Measurements from ENCODE around the gene RAX2. TPM values are rescaled to one million over a fixed set of nuclear protein-coding genes. Genes with fewer than 3 reads are reported as not detected.

RAX2 gene
- total RNA-seq, 1 experiment from 2014 or later: not detected

DNA sequence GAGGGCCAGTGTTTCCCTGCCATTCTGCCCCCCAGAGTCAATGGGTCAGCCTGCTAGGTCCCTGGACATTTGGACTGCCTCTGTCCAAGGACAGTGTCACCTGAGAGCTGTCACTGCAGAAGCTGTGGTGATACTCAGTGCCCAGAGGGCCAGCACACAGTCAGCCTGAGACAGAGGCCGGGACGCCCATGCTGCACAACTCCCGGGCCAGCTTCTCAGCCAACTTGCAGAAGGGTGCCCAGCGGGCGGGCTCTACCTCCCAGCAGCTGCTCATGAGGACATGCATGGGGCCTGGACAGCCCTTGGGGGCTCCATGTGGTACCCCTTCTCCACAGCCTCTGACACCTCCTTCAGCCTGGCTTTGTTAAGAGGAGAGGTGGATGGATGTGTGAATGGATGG lies 3.8 kb upstream of the RAX2 start:
- Histone ChIP-seq H3K4me3 (replicated peaks in 1 of 2; ENCODE audit: low read depth in 1 of 2, low read length in 2 of 2) (no peak overlapping the region), H4K20me1 (ENCODE audit: insufficient read depth) (no peaks in the 10 kb centered on the region), H3K4me1 (ENCODE audit: control insufficient read depth in 1 of 2, insufficient read depth in 2 of 2, low read length in 2 of 2) (no peaks in the 10 kb centered on the region), H3K36me3 (ENCODE audit: control insufficient read depth in 1 of 2, insufficient read depth in 2 of 2, low read length in 2 of 2) (no peaks in the 10 kb centered on the region), H3K9me3 (ENCODE audit: control insufficient read depth in 1 of 2, insufficient read depth in 1 of 2, low read depth in 1 of 2, low read length in 2 of 2) (peaks cover 0 to 2% of the 10 kb centered on the region in 2 experiments; a peak in 2 of 4 replicates), H3K27me3 (ENCODE audit: insufficient read depth, low read length) (no peaks in the 10 kb centered on the region), H3K4me2 (ENCODE audit: low read length) (no peak overlapping the region), H2AFZ (ENCODE audit: low read depth, low read length, poor library complexity, severe bottlenecking) (no peak overlapping the region), H3K27ac (ENCODE audit: low read depth, low read length) (no peak overlapping the region), H3K9me2 (ENCODE audit: insufficient read depth) (no peaks in the 10 kb centered on the region), H3K79me2 (ENCODE audit: insufficient read depth, low read length) (no peaks in the 10 kb centered on the region), H3K9ac (ENCODE audit: low read length) (no peak overlapping the region)
- TF ChIP-seq FOSL1 (IDR thresholded peaks at IDR 0.05; ENCODE audit: low read depth) (no peak), CEBPB (IDR thresholded peaks at IDR 0.05; ENCODE audit: low read depth) (no peak), YY1 (IDR thresholded peaks at IDR 0.05; ENCODE audit: extremely low read depth, insufficient replicate concordance, low read depth, low read length) (no peak), POLR2AphosphoS5 (IDR thresholded peaks at IDR 0.05; ENCODE audit: low read depth, low read length) (no peak), SIN3A (IDR thresholded peaks at IDR 0.05; ENCODE audit: low read depth) (no peak), POLR2A (IDR thresholded peaks at IDR 0.05; ENCODE audit: borderline replicate concordance, extremely low read depth, insufficient read depth, insufficient read length) (no peak), ATF3 (IDR thresholded peaks at IDR 0.05) (no peak)
- ATAC-seq (no peak), DNase-seq (ENCODE audit: low read depth, low spot score) (no peak)
- no TSS peak for BruUV-seq (replicated peaks)
- intact Hi-C loops (cut with micrococcal nuclease): no loop called here
- ChIA-PET RAD21 (ENCODE audit: low non-redundant PET in 1 of 2, low total read pairs in 2 of 2, uncharacterized antibody in 2 of 2, unreplicated experiment in 2 of 2) (no interaction called here), CTCF (no interaction called here), POLR2A (no interaction called here)

GRCh38 chr19:3775374-3775711 lies 3.3 kb upstream of the RAX2 start:
- DNase-seq (ENCODE audit: low read depth, low spot score) (no peak), ATAC-seq (no peak)
- H3K27ac ChIP-seq (ENCODE audit: low read depth, low read length): no peak overlapping the region
- ChIA-PET POLR2A (interaction anchor here (1.2 kb wide), 1 partner anchor 12 kb away, joined by 5 read pairs; the partner anchor contains the start of gene MRPL54), CTCF (no interaction called here), RAD21 (ENCODE audit: low non-redundant PET in 1 of 2, low total read pairs in 2 of 2, uncharacterized antibody in 2 of 2, unreplicated experiment in 2 of 2) (no interaction called here)
- no peaks in the 10 kb centered on the region for H3K36me3 ChIP-seq (ENCODE audit: control insufficient read depth in 1 of 2, insufficient read depth in 2 of 2, low read length in 2 of 2)
- no peak overlapping the region for H2AFZ ChIP-seq (ENCODE audit: low read depth, low read length, poor library complexity, severe bottlenecking)
- no peak overlapping the region for H3K4me2 ChIP-seq (ENCODE audit: low read length)
- no peaks in the 10 kb centered on the region for H3K9me3 ChIP-seq (ENCODE audit: control insufficient read depth in 1 of 2, insufficient read depth in 1 of 2, low read depth in 1 of 2, low read length in 2 of 2)
- no peaks in the 10 kb centered on the region for H3K79me2 ChIP-seq (ENCODE audit: insufficient read depth, low read length)
- no peaks in the 10 kb centered on the region for H4K20me1 ChIP-seq (ENCODE audit: insufficient read depth)
- intact Hi-C loops (cut with micrococcal nuclease): no loop called here
- no peak overlapping the region for H3K4me3 ChIP-seq (replicated peaks in 1 of 2; ENCODE audit: low read depth in 1 of 2, low read length in 2 of 2)
- no peaks in the 10 kb centered on the region for H3K9me2 ChIP-seq (ENCODE audit: insufficient read depth)
- H3K27me3 ChIP-seq (ENCODE audit: insufficient read depth, low read length): no peaks in the 10 kb centered on the region
- no peak overlapping the region for H3K9ac ChIP-seq (ENCODE audit: low read length)
- no TSS peak for BruUV-seq (replicated peaks)
- H3K4me1 ChIP-seq (ENCODE audit: control insufficient read depth in 1 of 2, insufficient read depth in 2 of 2, low read length in 2 of 2): no peaks in the 10 kb centered on the region
- TF ChIP-seq JUND (IDR thresholded peaks at IDR 0.05): no peak
- TF ChIP-seq POLR2A (IDR thresholded peaks at IDR 0.05; ENCODE audit: borderline replicate concordance, extremely low read depth, insufficient read depth, insufficient read length): no peak
- TF ChIP-seq ZNF274 (IDR thresholded peaks at IDR 0.05; ENCODE audit: low read depth, low read length): no peak
- TF ChIP-seq EZH2 (IDR thresholded peaks at IDR 0.05): no peak
- TF ChIP-seq YY1 (IDR thresholded peaks at IDR 0.05; ENCODE audit: extremely low read depth, insufficient replicate concordance, low read depth, low read length): no peak
- no peak for TF ChIP-seq SIN3A (IDR thresholded peaks at IDR 0.05; ENCODE audit: low read depth)
- TF ChIP-seq CBX3 (IDR thresholded peaks at IDR 0.05; ENCODE audit: low read depth): no peak
- TF ChIP-seq FOSL1 (IDR thresholded peaks at IDR 0.05; ENCODE audit: low read depth): no peak
- TF ChIP-seq, protein P1, sequence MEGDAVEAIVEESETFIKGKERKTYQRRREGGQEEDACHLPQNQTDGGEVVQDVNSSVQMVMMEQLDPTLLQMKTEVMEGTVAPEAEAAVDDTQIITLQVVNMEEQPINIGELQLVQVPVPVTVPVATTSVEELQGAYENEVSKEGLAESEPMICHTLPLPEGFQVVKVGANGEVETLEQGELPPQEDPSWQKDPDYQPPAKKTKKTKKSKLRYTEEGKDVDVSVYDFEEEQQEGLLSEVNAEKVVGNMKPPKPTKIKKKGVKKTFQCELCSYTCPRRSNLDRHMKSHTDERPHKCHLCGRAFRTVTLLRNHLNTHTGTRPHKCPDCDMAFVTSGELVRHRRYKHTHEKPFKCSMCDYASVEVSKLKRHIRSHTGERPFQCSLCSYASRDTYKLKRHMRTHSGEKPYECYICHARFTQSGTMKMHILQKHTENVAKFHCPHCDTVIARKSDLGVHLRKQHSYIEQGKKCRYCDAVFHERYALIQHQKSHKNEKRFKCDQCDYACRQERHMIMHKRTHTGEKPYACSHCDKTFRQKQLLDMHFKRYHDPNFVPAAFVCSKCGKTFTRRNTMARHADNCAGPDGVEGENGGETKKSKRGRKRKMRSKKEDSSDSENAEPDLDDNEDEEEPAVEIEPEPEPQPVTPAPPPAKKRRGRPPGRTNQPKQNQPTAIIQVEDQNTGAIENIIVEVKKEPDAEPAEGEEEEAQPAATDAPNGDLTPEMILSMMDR (IDR thresholded peaks at IDR 0.05 in 2 of 3, conservative IDR thresholded peaks at IDR 0.05 in 1 of 3; ENCODE audit: borderline replicate concordance in 1 of 3, insufficient read depth in 1 of 3, low read depth in 2 of 3, low read length in 2 of 3): no peak
- no peak for TF ChIP-seq TCF7L2 (IDR thresholded peaks at IDR 0.05; ENCODE audit: borderline replicate concordance, extremely low read depth, insufficient read depth, insufficient read length)
- no peak for TF ChIP-seq POLR2AphosphoS5 (IDR thresholded peaks at IDR 0.05; ENCODE audit: low read depth, low read length)
- TF ChIP-seq ZFX (IDR thresholded peaks at IDR 0.05): no peak
- no peak for TF ChIP-seq REST (IDR thresholded peaks at IDR 0.05; ENCODE audit: low read depth)
- no peak for TF ChIP-seq SP1 (IDR thresholded peaks at IDR 0.05; ENCODE audit: low read depth)
- no peak for TF ChIP-seq ELF1 (IDR thresholded peaks at IDR 0.05; ENCODE audit: borderline replicate concordance, low read depth)

Data from HCT116 (cell line).